NCI-H2107 (cell line): ENCODE results near the gene TEAD2.
A peak's percentile ranks its signal among the peaks of the same experiment; 100 is the strongest.

Source experiments
- DNase-seq: peaks from one replicate; lab custom pipeline; 2025; lab: John Stamatoyannopoulos, UW

The TEAD2 gene

GRCh38 chr19:49348305-49349189, 13.7 kb downstream of the TEAD2 start:
- no peak for DNase-seq

GRCh38 chr19:49347835-49348234, 14.4 kb downstream of the TEAD2 start:
- DNase-seq: no peak

- DNase-seq: no peak
Observed at GRCh38 chr19:49347191-49347590, 15.0 kb downstream of the TEAD2 start.

GRCh38 chr19:49344505-49345423, 17.5 kb downstream of the TEAD2 start:
- DNase-seq: no peak

- no peak for DNase-seq
Observed at GRCh38 chr19:49343123-49343522, 19.1 kb downstream of the TEAD2 start.

- no peak for DNase-seq
Observed at GRCh38 chr19:49342291-49342721, 19.9 kb downstream of the TEAD2 start.

GRCh38 chr19:49340865-49341718, 21.1 kb downstream of the TEAD2 start:
- DNase-seq: no peak

- DNase-seq: peak; percentile 28
Observed at GRCh38 chr19:49340069-49340864, 21.9 kb downstream of the TEAD2 start.

GRCh38 chr19:49339301-49340068, 22.7 kb downstream of the TEAD2 start:
- no peak for DNase-seq

- DNase-seq: no peak
Observed at GRCh38 chr19:49338691-49339300, 23.4 kb downstream of the TEAD2 start.

- no peak for DNase-seq
Observed at GRCh38 chr19:49338023-49338677, 24.1 kb downstream of the TEAD2 start.

- no peak for DNase-seq
Observed at GRCh38 chr19:49337267-49338022, 24.8 kb downstream of the TEAD2 start.

- DNase-seq: no peak
Observed at GRCh38 chr19:49336482-49337266, 25.5 kb downstream of the TEAD2 start.

- no peak for DNase-seq
Observed at GRCh38 chr19:49335784-49336481, 26.3 kb downstream of the TEAD2 start.

GRCh38 chr19:49335071-49335783, 27.0 kb downstream of the TEAD2 start, which contains the start of gene CD37:
Gene CD37 (plus strand): TSS chr19:49335406. CDS start chr19:49335541, 135 bp downstream.
- no peak for DNase-seq

GRCh38 chr19:49333811-49334288, 28.4 kb downstream of the TEAD2 start:
- DNase-seq: no peak
